Measurements from ENCODE around the gene NPAS4. TPM values are rescaled to one million over a fixed set of nuclear protein-coding genes. Genes with fewer than 3 reads are reported as not detected.
"Not testable (repeated sequence)": the region's sequence is repeated elsewhere in the genome, so short reads cannot be mapped to it uniquely, and the experiment has no call there.

The NPAS4 gene
- total RNA-seq, 1 donor from 2014 or later: 0.78 TPM

- no peak for TF ChIP-seq CTCF (IDR thresholded peaks at IDR 0.05; ENCODE audit: partially characterized antibody, unreplicated experiment)
- Mint-ChIP-seq H3K27ac (ENCODE audit: unreplicated experiment) (no peak overlapping the region), H3K4me3 (ENCODE audit: unreplicated experiment) (no peak overlapping the region), H3K4me1 (ENCODE audit: low read depth, unreplicated experiment) (no peaks in the 10 kb centered on the region), H3K27me3 (ENCODE audit: unreplicated experiment) (peaks cover 23% of the 10 kb centered on the region), H3K36me3 (ENCODE audit: unreplicated experiment) (no peaks in the 10 kb centered on the region), H3K9me3 (ENCODE audit: unreplicated experiment) (peaks cover 3% of the 10 kb centered on the region)
- DNase-seq: no peak
Measured at GRCh38 chr11:66426314-66426713, 5.5 kb downstream of the NPAS4 start.

GRCh38 chr11:66428933-66429332 lies 8.1 kb downstream of the NPAS4 start:
- Mint-ChIP-seq H3K4me3 (ENCODE audit: unreplicated experiment) (peak overlapping the region; percentile 30), H3K27ac (ENCODE audit: unreplicated experiment) (no peak overlapping the region), H3K36me3 (ENCODE audit: unreplicated experiment) (no peaks in the 10 kb centered on the region), H3K27me3 (ENCODE audit: unreplicated experiment) (peaks cover 14% of the 10 kb centered on the region), H3K9me3 (ENCODE audit: unreplicated experiment) (peaks cover 3% of the 10 kb centered on the region), H3K4me1 (ENCODE audit: low read depth, unreplicated experiment) (no peaks in the 10 kb centered on the region)
- TF ChIP-seq CTCF (IDR thresholded peaks at IDR 0.05; ENCODE audit: partially characterized antibody, unreplicated experiment): no peak
- DNase-seq: no peak

GRCh38 chr11:66429983-66430602 lies 9.3 kb downstream of the NPAS4 start:
- H3K4me1 Mint-ChIP-seq (ENCODE audit: low read depth, unreplicated experiment): no peaks in the 10 kb centered on the region
- H3K36me3 Mint-ChIP-seq (ENCODE audit: unreplicated experiment): no peaks in the 10 kb centered on the region
- H3K27me3 Mint-ChIP-seq (ENCODE audit: unreplicated experiment): peaks cover 10% of the 10 kb centered on the region
- H3K27ac Mint-ChIP-seq (ENCODE audit: unreplicated experiment): no peak overlapping the region
- peak; percentile 84 for DNase-seq
- H3K9me3 Mint-ChIP-seq (ENCODE audit: unreplicated experiment): peaks cover 3% of the 10 kb centered on the region
- no peak overlapping the region for H3K4me3 Mint-ChIP-seq (ENCODE audit: unreplicated experiment)
- peak; percentile 96 for TF ChIP-seq CTCF (IDR thresholded peaks at IDR 0.05; ENCODE audit: partially characterized antibody, unreplicated experiment)

GRCh38 chr11:66431287-66431686 lies 10.5 kb downstream of the NPAS4 start:
- not testable (repeated sequence) for H3K27me3 Mint-ChIP-seq (ENCODE audit: unreplicated experiment); H3K4me3 Mint-ChIP-seq (ENCODE audit: unreplicated experiment); DNase-seq; H3K4me1 Mint-ChIP-seq (ENCODE audit: low read depth, unreplicated experiment); H3K36me3 Mint-ChIP-seq (ENCODE audit: unreplicated experiment); H3K27ac Mint-ChIP-seq (ENCODE audit: unreplicated experiment); H3K9me3 Mint-ChIP-seq (ENCODE audit: unreplicated experiment)

GRCh38 chr11:66431871-66432329 lies 11.1 kb downstream of the NPAS4 start:
- not testable (repeated sequence) for H3K9me3 Mint-ChIP-seq (ENCODE audit: unreplicated experiment); H3K27me3 Mint-ChIP-seq (ENCODE audit: unreplicated experiment); H3K4me1 Mint-ChIP-seq (ENCODE audit: low read depth, unreplicated experiment); DNase-seq; H3K27ac Mint-ChIP-seq (ENCODE audit: unreplicated experiment); H3K36me3 Mint-ChIP-seq (ENCODE audit: unreplicated experiment)
- H3K4me3 Mint-ChIP-seq (ENCODE audit: unreplicated experiment): peak overlapping the region; percentile 35

GRCh38 chr11:66432597-66432996 lies 11.8 kb downstream of the NPAS4 start:
- no peak for TF ChIP-seq CTCF (IDR thresholded peaks at IDR 0.05; ENCODE audit: partially characterized antibody, unreplicated experiment)
- Mint-ChIP-seq H3K36me3 (ENCODE audit: unreplicated experiment) (no peaks in the 10 kb centered on the region), H3K4me1 (ENCODE audit: low read depth, unreplicated experiment) (no peaks in the 10 kb centered on the region), H3K27ac (ENCODE audit: unreplicated experiment) (no peak overlapping the region), H3K9me3 (ENCODE audit: unreplicated experiment) (peaks cover 3% of the 10 kb centered on the region), H3K27me3 (ENCODE audit: unreplicated experiment) (peaks cover 10% of the 10 kb centered on the region), H3K4me3 (ENCODE audit: unreplicated experiment) (no peak overlapping the region)
- DNase-seq: no peak

All from glutamatergic neuron (in vitro differentiated cells).